ENCODE measurements around the gene HCN1.

HCN1 gene

GRCh38 chr5:45509371-45509770 lies 186.8 kb downstream of the HCN1 start:
- H3K4me3 ChIP-seq (ENCODE audit: low read depth, low read length): no peak overlapping the region
- H3K27ac ChIP-seq (ENCODE audit: extremely low read depth, low read depth, low read length): no peak overlapping the region
- H3K4me1 ChIP-seq (ENCODE audit: control insufficient read depth, insufficient read depth, low read length): no peaks in the 10 kb centered on the region
- CTCF ChIA-PET: interaction anchor here (0.6 kb wide), 1 partner anchor 462 kb away, joined by 4 read pairs; no protein-coding TSS in a partner anchor
- no peaks in the 10 kb centered on the region; the same call in 1 of the 2 replicates for H3K9me3 ChIP-seq (ENCODE audit: control insufficient read depth, insufficient read depth, low read depth, low read length)
- TF ChIP-seq, protein P1, sequence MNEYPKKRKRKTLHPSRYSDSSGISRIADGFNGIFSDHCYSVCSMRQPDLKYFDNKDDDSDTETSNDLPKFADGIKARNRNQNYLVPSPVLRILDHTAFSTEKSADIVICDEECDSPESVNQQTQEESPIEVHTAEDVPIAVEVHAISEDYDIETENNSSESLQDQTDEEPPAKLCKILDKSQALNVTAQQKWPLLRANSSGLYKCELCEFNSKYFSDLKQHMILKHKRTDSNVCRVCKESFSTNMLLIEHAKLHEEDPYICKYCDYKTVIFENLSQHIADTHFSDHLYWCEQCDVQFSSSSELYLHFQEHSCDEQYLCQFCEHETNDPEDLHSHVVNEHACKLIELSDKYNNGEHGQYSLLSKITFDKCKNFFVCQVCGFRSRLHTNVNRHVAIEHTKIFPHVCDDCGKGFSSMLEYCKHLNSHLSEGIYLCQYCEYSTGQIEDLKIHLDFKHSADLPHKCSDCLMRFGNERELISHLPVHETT (tag by site-specific recombination; IDR thresholded peaks at IDR 0.05): no peak
- TF ChIP-seq ZNF366 (tag by site-specific recombination; conservative IDR thresholded peaks at IDR 0.05) (no peak), KLF10 (tag by site-specific recombination; IDR thresholded peaks at IDR 0.05) (no peak), ZNF354C (tag by site-specific recombination; IDR thresholded peaks at IDR 0.05; ENCODE audit: borderline replicate concordance, low read depth) (no peak), ZNF645 (tag by site-specific recombination; IDR thresholded peaks at IDR 0.05) (no peak), MEIS1 (CRISPR knock-in tag; IDR thresholded peaks at IDR 0.05; ENCODE audit: borderline replicate concordance) (no peak), ZNF629 (tag by site-specific recombination; IDR thresholded peaks at IDR 0.05) (no peak), ZNF707 (tag by site-specific recombination; IDR thresholded peaks at IDR 0.05) (no peak), SETDB1 (IDR thresholded peaks at IDR 0.05; ENCODE audit: insufficient read length, low read length) (no peak), PATZ1 (tag by site-specific recombination; IDR thresholded peaks at IDR 0.05) (no peak), ZNF24 (tag by site-specific recombination; IDR thresholded peaks at IDR 0.05) (no peak), ZNF596 (tag by site-specific recombination; IDR thresholded peaks at IDR 0.05) (no peak), ZNF175 (tag by site-specific recombination; IDR thresholded peaks at IDR 0.05) (no peak), ZNF292 (tag by site-specific recombination; IDR thresholded peaks at IDR 0.05; ENCODE audit: borderline replicate concordance, low read depth) (no peak)
- TF ChIP-seq, protein P2, sequence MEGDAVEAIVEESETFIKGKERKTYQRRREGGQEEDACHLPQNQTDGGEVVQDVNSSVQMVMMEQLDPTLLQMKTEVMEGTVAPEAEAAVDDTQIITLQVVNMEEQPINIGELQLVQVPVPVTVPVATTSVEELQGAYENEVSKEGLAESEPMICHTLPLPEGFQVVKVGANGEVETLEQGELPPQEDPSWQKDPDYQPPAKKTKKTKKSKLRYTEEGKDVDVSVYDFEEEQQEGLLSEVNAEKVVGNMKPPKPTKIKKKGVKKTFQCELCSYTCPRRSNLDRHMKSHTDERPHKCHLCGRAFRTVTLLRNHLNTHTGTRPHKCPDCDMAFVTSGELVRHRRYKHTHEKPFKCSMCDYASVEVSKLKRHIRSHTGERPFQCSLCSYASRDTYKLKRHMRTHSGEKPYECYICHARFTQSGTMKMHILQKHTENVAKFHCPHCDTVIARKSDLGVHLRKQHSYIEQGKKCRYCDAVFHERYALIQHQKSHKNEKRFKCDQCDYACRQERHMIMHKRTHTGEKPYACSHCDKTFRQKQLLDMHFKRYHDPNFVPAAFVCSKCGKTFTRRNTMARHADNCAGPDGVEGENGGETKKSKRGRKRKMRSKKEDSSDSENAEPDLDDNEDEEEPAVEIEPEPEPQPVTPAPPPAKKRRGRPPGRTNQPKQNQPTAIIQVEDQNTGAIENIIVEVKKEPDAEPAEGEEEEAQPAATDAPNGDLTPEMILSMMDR (tag by site-specific recombination; IDR thresholded peaks at IDR 0.05): no peak
- TF ChIP-seq, protein P3, sequence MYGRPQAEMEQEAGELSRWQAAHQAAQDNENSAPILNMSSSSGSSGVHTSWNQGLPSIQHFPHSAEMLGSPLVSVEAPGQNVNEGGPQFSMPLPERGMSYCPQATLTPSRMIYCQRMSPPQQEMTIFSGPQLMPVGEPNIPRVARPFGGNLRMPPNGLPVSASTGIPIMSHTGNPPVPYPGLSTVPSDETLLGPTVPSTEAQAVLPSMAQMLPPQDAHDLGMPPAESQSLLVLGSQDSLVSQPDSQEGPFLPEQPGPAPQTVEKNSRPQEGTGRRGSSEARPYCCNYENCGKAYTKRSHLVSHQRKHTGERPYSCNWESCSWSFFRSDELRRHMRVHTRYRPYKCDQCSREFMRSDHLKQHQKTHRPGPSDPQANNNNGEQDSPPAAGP (tag by site-specific recombination; IDR thresholded peaks at IDR 0.05): no peak
- POLR2A ChIA-PET: no interaction called here
- no peaks in the 10 kb centered on the region for H3K36me3 ChIP-seq (ENCODE audit: control insufficient read depth in 2 of 2, insufficient read depth in 1 of 2, low read length in 2 of 2)

DNA sequence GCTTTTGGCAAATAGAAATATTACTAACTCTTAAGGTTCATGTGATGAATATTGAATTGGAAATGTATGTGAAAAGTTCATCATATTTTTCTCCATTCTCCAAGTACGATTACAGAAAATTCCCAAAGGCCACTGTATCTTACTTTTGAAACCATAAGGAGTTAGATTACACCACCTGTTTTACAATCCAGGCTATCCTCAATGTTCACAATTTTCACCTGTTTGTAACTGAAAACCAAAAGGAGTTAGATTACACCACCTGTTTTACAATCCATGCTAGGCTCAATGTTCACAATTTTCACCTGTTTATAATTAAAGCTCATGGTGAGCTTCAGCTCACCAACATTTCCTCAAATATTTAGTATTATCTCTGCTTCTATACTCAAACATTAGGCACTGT lies 188.0 kb downstream of the HCN1 start:
- H3K27ac ChIP-seq (ENCODE audit: extremely low read depth, low read depth, low read length): no peak overlapping the region
- no peaks in the 10 kb centered on the region for H3K4me1 ChIP-seq (ENCODE audit: control insufficient read depth, insufficient read depth, low read length)
- CTCF ChIA-PET: interaction anchor here (1.5 kb wide), 1 partner anchor 470 kb away, joined by 8 read pairs; no protein-coding TSS in a partner anchor
- POLR2A ChIA-PET: no interaction called here
- H3K9me3 ChIP-seq (ENCODE audit: control insufficient read depth, insufficient read depth, low read depth, low read length): no peaks in the 10 kb centered on the region; the same call in 1 of the 2 replicates
- H3K36me3 ChIP-seq (ENCODE audit: control insufficient read depth in 2 of 2, insufficient read depth in 1 of 2, low read length in 2 of 2): no peaks in the 10 kb centered on the region
- H3K4me3 ChIP-seq (ENCODE audit: low read depth, low read length): no peak overlapping the region
- TF ChIP-seq ZNF654 (tag by site-specific recombination; IDR thresholded peaks at IDR 0.05; ENCODE audit: low read depth) (no peak), KLF9 (tag by site-specific recombination; IDR thresholded peaks at IDR 0.05; ENCODE audit: low read depth) (no peak), SP7 (tag by site-specific recombination; IDR thresholded peaks at IDR 0.05) (no peak), ZNF529 (tag by site-specific recombination; IDR thresholded peaks at IDR 0.05; ENCODE audit: insufficient replicate concordance) (no peak), ZNF394 (tag by site-specific recombination; IDR thresholded peaks at IDR 0.05; ENCODE audit: borderline replicate concordance) (no peak), ZNF658 (tag by site-specific recombination; IDR thresholded peaks at IDR 0.05) (no peak), ZNF2 (tag by site-specific recombination; IDR thresholded peaks at IDR 0.05) (no peak), ZNF548 (tag by site-specific recombination; IDR thresholded peaks at IDR 0.05) (no peak), ZNF112 (tag by site-specific recombination; IDR thresholded peaks at IDR 0.05) (no peak)
- TF ChIP-seq, protein P4, sequence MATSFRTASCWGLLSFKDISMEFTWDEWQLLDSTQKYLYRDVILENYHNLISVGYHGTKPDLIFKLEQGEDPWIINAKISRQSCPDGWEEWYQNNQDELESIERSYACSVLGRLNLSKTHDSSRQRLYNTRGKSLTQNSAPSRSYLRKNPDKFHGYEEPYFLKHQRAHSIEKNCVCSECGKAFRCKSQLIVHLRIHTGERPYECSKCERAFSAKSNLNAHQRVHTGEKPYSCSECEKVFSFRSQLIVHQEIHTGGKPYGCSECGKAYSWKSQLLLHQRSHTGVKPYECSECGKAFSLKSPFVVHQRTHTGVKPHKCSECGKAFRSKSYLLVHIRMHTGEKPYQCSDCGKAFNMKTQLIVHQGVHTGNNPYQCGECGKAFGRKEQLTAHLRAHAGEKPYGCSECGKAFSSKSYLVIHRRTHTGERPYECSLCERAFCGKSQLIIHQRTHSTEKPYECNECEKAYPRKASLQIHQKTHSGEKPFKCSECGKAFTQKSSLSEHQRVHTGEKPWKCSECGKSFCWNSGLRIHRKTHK (tag by site-specific recombination; IDR thresholded peaks at IDR 0.05): no peak
